GM15510 (cell line): ENCODE results near the gene CACNG1.

ENCODE experiments used
- POLR2A ChIP-seq: IDR thresholded peaks from 3 replicates; pipeline ENCODE4 v1.6.1; 2011; ENCODE audit warnings: borderline replicate concordance; ENCODE audit not compliant: insufficient read length; ENCODE audit errors: extremely low read depth

Gene CACNG1

DNA sequence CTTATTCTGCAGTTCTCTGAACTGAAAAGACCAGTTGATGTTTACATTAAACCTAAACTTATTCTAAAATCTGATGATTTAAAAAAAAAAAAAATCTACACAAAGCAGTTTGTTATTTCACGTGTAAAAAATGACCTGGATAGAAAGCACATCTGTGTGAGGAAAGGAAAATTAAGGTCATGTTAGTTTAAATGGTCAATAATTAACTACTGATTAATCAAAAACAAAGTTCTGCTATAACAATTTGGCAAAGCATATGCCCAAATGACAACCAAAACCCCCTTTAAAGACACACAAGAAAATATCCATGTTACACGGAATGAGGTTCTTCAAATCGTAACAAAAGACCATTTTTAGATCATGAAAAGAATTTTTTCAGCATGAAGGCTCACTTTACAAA, 30.4 kb downstream of the CACNG1 start:
- no peak for TF ChIP-seq POLR2A

- TF ChIP-seq POLR2A, result no peak
Measured at GRCh38 chr17:67076290-67076689, 31.9 kb downstream of the CACNG1 start.

GRCh38 chr17:67078292-67078691, 33.9 kb downstream of the CACNG1 start:
- TF ChIP-seq POLR2A, result no peak

GRCh38 chr17:67079491-67079890, 35.1 kb downstream of the CACNG1 start:
- no peak for TF ChIP-seq POLR2A

DNA sequence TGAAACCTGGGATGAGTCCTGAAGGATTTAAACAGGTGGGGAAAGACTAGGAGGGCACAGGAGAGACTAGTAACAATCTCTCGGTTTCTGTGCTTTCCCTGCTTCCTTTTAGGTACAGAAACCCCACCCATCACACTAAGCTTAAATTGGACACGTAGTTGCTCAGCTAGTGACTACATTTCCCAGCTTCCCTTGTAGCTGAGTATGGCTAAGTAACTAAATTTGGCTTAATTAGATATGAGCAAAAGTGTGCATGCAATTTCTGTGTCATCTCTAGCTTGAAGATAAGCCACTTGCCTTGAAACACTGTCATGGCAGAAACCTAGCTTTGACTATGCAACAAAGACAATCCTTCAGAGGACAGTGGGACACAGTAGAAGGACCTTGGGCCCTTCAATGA, 36.5 kb downstream of the CACNG1 start:
- no peak for TF ChIP-seq POLR2A

GRCh38 chr17:67082107-67082506, 37.8 kb downstream of the CACNG1 start:
- no peak for TF ChIP-seq POLR2A

GRCh38 chr17:67085406-67085805, 41.1 kb downstream of the CACNG1 start:
- TF ChIP-seq POLR2A, result no peak

- TF ChIP-seq POLR2A, result no peak
Measured at GRCh38 chr17:67088639-67089038, 44.3 kb downstream of the CACNG1 start.

DNA sequence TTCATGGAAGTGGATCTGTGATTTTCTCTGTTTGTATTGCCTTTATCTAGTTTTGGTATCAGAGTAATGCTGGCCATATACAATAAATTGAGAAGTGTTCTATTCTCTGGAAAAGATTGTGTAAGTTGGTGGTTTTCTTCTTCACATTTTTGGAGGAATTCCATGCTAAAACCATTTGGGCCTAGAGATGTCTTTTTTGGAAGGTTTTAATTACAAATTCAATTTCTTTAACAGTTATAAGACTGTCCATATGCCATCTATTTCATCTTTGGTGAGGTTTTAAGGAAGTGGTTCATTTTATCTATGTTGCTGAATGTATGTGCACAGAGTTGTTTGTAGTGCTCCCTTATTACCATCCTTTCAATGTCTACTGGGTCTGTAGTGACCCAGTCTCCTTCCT, 46.0 kb downstream of the CACNG1 start:
- TF ChIP-seq POLR2A, result no peak

- TF ChIP-seq POLR2A, result no peak
Measured at GRCh38 chr17:67092291-67092690, 47.9 kb downstream of the CACNG1 start.

DNA sequence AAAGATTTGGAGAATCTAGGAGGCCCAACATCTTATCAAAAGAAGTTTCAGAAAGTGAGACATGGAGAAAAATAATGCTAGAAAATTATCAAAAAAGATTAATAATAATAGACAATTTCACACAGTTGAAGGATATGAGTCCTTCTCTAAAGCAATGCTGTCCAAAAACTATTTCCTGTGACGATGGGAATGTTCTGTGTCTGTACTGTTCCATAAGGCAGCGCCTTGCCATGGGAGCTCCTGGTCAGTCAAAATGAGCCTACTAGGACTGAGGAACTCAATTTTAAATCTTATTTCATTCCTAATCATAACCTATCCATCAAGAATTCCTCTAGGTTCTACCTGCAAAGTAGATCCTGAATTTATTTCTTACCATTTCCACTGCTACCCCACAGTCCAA, 49.0 kb downstream of the CACNG1 start:
- no peak for TF ChIP-seq POLR2A

GRCh38 chr17:67095803-67096202, 51.4 kb downstream of the CACNG1 start:
- TF ChIP-seq POLR2A, result no peak

GRCh38 chr17:67096609-67097008, 52.3 kb downstream of the CACNG1 start:
- TF ChIP-seq POLR2A, result no peak

DNA sequence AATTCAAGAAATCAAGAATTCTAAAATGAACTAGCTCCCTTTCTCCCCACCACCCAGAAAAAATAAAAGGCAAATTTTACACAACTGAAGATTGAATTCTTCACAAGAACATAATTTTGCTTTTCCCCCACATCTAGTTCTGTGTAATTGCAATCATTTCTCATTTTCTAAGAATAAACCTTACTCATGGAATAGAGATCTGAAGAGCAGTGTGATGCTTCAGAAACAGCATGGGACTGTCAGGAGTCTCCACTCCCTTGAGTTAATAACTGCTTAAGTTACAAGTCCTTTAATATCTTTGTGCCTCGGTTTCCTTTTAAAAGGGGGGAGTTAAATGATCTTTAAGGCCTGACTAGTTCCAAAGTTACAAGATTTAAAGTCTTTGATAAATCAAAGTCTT, 53.7 kb downstream of the CACNG1 start:
- no peak for TF ChIP-seq POLR2A

GRCh38 chr17:67105213-67105612, 60.9 kb downstream of the CACNG1 start:
- TF ChIP-seq POLR2A, result no peak
